ENCODE measurements around the gene CPHXL.

Gene CPHXL

DNA sequence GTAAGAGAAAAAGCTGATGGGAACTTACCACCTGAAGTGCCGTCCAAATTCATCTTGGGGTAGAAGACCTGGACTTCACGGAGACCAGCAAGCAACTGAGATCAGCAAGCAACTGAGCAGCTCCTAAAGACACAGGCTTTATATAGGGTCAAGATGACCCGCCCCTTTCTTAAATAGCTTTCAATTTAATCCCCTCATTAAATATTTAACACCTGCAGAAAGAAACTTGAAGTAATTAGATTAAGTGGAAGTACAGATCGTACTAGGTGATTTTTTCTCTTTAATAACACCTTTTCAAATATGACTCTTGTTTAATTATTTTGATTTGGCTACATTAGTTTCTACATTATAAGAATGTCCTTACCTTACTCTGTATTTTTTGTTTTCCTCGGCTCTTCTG, at the start of gene CPHXL:
CPHXL (minus strand) TSS at position 101 of the 400 bp plus-strand sequence; CDS start at position 53, 48 bp downstream.
- DNase-seq = no peak

DNA sequence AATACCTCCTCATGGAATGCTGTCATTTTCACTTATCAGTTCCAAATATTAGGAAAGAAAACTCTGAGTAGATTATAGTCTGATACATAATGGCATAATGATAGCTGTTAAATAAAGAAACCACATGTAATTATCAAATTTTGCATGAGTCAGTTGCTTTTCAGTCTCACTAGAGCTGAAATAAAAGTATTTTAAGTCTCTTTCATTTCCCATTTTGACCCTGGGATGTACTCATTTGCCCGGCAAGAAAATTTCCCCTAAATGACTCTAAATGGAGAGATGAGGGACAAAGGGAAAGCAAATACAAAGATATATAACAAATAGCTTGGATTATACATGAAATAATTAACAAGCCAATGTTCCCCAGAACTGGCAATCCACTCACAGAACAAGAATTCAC, 47.9 kb upstream of the CPHXL start:
- no peak for DNase-seq

DNA sequence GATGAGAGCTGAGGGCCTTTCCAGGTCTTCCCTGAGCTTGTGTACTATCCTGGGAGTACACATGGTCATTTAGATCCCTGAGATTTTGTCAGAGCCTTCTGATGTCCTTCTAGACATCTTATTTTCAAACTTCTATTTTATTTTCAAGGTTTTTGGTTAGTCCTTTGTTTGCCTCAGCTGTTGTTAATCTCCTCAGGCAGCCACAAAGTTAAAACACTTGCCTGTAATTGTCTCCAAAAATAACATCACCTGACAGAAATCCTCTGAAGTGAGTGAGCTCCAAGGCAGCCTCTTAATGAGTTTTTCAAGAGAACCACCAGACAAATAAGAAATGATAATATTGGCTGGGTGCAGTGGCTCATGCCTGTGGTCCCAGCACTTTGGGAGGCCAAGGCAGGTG, 43.8 kb upstream of the CPHXL start:
- no peak for DNase-seq

DNA sequence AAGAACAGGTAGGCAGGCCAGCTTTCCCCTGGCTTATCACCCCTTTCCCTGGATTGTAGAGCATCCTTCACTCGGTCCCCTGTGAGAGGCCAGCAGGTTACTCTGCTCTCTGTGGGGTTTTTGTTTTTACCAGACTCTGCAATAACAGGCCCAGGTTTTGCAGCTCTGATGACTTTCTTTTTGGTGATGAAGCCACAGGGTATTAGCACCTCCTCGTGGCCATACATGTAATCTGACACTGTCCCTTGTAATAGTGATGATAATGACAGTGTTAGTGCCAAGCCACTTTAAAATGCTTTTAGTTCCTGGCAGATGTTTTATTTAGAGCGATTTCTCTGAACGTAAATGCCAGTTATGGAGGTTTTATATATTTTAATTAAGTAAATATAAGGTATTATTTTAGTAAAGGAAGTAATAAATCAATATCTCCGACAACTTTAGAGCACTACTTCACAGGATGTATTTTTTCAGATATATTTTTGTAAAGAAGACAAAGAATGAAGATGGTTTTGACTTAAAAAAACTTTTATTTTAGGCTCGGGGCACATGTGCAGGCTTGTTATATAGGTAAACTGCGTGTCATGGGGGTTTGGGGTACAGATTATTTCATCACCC, 38.0 kb upstream of the CPHXL start:
- DNase-seq = peak; percentile 54

DNA sequence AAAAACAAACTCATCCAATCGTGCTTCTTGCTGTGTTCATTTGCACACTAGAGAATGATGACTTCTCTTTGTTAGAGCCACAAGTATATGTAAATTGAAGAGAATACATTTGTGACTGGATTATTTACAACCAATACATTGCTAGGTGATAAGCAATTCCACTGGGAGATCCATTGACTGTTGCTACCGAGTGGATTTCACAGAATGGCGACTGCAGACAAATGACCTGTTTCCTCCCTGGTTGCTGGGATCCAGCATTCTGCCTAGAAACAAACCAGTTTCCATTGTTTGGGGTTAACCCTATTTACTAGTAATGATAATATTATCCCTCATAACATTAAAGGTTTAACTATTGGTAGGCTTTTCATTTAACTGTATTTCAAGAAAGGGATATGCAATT, 36.9 kb upstream of the CPHXL start:
- DNase-seq = no peak

DNA sequence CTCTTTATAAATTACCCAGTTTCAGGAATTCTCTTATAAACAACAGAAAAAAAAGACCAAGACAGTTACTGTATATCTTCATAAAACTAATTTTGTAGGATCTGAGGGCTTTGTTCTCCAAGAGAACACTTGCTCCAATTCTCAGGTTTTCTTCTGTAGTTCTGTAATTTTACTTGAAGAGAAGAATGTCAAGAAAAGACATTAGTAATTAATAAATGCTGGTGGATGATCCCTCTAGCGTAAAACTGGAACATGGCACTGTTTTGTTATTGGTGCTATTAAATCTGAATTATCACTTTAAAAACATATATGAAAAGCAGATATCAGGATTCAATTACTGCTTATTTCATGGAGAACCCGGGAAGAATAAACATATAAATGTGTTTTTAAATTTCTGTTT, 36.5 kb upstream of the CPHXL start:
- no peak for DNase-seq

DNA sequence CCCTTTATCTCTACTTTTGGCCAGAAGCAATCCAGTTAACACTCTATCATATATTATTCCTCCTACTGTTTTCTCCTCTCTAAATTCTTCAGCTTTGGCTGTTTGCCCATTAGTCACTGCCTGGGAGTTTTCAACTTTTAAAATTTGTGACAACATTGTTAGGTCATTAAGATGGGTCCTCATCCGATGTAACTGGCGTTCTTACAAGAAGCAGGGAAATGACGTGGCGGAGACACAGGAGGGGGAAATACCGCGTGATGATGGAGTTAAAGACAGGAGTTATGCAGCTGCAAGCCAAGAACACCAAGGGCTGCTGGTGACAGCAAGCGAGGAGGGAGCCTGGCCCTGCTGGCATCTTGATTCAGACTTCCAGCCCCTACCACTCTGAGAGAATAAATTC, 34.8 kb upstream of the CPHXL start:
- DNase-seq = no peak

DNA sequence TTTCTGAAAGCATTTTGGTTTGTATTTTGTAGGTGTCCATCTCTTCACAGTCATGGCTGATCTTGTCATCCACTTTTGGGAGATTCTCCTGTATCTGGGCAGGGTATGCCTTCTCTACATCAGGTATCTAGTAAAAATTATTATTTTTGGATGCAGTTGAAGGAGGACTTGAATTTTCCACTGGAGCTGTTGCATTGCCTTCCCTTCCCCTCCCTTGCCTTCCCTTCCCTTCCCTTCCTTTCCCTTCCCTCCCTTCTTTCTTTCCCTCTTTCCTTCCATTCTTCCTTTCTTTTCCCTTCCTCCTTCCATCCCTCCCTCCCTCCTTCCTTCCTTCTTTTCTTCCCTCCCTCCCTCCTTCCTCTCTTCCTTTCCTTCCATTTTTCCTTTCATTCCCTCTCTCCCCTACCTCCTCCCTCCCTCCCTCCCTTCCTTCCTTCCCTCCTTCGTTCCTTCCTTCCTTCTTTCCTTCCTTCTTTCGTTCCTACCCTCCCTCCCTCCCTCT, 33.8 kb upstream of the CPHXL start:
- no peak for DNase-seq

DNA sequence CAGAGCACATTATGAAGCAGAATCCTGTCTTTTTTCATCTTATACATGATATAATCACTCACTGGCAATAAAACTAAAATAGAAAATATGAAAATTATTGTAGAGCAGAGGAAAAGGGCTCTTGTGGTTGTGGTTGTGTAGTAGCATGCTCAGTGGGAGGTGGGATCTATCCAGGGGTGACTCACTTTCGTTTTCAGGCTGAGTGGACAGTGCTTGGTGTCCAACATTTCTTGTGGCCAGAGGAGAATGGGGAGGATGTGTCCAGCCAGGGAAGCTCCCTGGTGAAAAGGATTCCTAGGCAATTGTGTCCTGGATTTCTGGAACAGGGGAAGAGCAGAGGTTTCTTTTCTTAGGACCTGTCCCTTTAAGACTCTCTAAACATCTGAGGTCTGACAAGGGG, 31.9 kb upstream of the CPHXL start:
- no peak for DNase-seq

DNA sequence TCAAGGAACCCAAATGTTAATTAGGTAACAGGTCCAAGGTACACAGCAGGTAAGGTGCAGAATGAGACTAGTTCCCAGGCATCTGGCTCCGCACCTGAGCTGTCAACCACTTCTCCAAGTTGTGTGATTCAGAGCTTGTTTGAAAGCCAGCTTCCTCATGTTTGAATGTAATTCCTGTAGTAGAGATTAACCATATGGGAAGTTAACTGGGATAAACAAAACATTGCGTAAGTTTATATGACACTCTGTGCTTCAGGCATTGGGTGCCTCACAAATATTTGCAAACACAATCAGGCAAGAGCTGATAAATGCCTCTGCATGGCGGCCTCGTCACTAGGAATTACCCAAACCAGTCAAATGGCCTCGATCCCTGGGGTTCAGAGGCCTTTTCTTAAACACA, 27.9 kb upstream of the CPHXL start:
- DNase-seq = no peak

DNA sequence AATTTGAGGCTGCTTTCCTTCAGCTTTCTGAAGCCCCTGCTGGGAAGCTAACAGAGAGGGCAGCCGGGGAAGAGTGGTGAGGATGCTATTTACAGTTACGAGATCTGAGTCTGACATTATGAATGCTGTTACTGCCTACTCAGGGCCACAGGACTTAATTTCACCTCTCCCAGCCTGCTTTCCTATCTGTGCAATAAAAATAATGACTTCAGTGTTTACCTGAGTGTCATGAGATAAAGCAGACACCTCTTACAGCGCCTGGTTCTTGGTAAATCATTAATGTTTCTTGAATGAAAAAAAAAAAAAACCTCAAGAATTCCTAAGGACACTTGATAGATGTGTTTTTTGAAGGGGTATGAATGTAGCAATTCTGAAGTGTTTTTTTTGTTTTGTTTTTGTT, 24.2 kb upstream of the CPHXL start:
- no peak for DNase-seq

DNA sequence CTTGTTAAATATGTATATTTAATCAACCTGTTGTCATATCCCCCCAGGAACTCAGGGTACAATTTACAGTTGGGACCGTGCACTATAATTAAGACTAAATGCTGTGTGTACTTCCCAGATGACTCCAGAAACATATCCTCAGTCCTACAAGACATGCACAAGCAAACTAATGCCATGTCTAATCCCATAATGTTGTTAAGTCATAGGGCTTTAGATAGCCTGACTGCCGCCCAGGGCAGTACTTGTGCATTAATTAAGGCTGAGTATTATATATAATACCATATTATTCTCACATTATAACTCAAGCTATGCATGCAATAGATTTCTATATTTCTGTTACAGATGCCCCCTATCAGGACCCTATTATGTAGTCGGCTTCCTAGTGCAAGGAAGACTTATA, 20.1 kb upstream of the CPHXL start:
- DNase-seq = no peak

DNA sequence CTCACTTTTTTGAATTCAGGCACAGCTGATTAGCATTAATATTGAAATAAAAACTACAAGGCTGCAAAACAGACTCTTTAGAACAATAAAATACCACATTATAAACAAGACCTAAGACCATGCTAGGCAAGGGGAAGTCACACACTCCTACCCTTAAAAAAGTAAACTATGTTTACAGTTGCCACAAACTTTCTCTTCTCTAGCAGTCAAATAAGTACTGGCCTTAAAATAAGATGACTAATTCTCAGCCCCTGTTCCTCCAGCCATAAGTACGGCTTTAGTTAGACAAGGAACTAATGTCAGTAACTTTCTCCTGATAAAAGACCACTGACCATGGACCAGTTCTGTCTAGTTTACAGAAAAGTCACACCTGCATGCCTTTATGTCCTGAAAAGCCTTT, 19.5 kb upstream of the CPHXL start:
- no peak for DNase-seq

DNA sequence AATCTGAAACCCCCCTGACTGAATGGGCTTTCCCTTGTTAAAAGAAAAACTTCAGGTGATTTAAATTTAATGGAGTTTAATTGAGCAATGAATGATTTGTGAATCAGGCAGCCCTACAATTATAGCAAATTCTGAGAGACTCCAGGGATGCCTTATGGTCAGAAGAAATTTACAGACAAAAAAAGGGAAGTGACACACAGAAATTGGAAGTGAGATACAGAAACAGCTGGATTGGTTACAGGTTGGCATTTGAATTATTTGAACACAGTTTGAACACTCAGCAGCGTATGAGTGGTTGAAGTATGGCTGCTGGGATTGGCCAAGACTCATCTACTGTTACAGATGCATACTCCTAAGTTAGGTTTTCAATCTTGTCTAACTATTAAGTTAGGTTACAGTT, 19.0 kb upstream of the CPHXL start:
- no peak for DNase-seq

DNA sequence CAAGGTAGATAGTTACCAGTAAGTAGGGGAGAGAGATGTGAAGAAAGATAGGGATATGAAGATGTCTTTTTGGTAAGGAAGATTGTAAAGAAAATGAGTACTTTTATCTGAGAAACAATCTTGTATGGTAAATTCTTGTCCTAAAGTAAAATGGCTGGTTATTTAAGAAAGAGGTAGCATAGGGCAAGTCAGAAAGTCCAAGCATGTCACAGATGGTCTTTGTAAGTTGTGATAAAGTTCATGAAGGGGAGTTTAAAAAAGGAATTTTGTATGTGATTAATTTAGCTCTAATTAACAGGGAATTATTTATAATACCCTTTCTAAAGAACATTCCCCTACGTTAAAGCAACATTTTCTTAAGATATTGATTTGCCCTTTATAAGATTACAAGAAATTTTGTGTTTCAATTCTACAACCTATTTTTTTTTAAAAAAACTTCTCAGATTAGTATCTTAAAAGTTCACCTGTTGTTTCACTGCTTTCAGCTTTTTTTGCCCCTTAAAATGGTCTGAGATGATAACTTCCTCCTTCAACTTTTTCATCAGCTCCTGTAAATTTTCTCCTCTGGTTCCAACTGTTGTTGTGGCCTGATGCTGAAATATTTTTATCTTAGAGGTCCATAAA, 16.2 kb upstream of the CPHXL start:
- no peak for DNase-seq

DNA sequence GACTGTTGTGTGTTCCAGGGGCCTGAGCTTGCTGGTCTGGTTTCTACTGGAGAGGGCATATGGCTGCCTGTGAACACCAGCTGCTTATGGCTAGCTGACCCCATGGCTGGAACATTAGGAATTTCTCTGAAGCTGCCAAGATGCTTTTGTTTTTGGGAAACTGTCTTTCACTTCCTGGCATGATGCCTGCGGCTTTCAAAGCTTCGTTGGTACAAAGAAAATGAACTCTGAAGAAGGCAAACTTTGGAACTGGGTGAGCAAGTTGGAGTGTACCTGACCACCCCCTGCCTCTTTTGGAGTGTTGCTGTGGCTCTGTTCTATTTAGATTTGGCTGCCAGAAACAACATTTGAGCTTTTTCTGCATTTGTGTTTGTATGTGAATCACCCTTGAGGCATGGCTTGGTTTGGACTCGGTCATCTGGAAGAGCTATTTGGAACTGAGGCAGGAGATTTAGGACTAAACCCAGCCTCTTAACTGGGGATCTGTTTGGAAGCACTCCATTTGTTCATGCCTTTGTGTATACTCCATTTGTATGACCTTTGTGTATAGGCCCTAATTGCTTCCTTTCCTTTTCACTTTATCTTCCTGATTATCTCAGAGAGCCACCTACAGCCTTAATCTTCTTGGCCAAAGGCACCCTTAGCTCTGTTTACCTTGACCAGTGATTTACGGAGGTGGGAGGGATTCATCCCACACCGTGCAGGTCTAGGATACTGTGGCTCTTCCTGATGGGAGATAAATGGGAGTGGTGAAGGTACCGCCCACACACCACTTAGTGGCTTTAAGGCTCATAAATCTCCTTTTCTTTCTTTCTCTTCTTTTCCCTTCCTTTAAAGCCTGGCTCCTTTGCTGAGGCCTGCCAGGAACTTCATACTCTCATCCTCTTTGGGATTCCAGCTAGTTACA, 7.3 kb upstream of the CPHXL start:
- DNase-seq = no peak

DNA sequence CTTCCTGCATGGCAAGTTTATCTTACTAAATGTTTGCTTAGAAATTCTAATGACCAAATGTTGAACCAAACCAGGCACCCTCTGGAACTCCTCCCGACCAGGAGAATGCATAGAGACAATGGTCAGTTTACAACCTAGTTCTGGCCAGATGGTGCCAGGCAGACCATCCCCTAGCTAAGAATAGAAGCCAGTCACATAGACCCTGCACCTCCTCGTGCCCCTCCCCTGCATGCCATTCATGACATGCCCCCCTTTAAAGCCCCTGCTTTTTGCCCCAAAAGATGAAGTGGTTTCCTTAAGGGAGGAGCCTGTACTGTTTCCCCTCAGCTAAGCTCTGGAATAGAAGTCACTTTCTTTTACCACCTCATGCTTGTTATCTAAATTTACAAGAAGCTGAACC, 6.6 kb upstream of the CPHXL start:
- DNase-seq = no peak

DNA sequence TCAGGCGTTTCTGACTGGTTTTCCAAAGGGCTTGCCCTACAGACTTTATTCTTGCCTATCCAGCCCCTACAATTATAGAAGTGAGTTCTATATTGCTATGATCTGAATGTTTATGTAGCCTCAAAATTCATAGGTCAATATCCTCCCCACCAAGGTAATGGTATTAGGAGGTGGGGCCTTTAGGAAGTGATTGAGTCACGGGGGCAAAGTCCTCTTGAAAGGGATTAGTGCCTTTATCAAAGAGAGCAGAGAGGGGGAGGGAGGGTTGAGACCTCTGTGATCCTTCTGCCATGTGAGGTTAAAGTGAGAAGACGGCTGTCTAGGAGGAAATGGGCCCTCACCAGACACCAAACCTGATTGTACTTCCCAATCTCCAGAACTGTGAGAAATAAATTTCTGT, 931 bp upstream of the CPHXL start:
- no peak for DNase-seq

DNA sequence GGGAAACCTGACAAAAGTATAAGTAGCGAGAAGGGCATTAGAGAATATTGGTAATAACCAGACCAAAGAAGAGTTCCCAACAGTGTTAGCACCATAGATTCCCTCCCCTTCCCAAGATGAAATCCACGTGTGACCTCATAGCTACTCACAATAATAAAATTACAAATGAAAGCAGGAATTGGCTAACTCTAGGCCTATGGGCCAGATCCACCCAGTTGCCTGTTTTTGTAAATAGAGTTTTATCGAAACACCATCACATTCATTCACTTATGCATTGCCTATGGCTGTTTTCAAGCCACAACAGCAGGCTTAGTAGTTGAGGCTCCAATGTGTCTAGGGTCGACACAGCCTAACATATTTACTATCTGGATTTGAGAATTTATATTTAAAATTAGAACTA, 7.8 kb downstream of the CPHXL start:
- DNase-seq = no peak

DNA sequence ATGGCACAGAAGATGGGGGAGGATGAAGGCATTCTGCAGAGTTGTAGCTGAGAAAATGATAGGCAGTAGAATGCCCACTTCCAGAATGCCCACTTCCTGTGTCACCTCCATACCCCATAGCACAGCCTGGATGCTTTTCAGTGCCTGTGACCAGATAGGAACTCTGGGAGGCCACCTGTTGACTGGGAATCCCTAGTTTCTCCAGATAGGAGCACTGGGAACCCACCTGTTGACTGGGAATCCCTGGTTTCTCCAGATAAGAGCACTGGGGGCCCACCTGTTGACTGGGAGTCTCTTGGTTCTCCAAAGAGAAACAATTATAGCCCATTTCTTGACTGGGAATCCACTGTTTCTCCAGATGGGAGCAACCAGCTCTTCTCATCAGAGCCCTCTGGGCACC, 11.6 kb downstream of the CPHXL start:
- DNase-seq = no peak

DNA sequence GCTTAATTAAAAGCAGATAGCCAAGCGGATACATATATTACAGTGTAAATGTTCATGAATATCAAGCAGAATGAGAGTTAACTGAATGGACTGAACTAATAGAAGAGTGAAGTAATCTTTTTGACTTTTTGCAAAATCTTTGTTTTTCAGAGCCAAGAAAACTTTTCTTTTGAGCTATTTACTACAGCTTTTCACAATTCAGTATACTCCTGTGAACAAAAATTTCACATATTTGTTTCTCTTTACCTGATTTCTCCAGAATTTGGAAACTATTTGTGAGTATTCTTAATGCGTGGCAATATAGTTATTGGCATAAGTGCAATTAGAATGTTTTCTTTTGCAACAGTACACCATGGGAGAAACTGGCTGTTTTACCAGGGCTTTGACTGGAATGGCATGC, 15.9 kb downstream of the CPHXL start:
- DNase-seq = no peak

DNA sequence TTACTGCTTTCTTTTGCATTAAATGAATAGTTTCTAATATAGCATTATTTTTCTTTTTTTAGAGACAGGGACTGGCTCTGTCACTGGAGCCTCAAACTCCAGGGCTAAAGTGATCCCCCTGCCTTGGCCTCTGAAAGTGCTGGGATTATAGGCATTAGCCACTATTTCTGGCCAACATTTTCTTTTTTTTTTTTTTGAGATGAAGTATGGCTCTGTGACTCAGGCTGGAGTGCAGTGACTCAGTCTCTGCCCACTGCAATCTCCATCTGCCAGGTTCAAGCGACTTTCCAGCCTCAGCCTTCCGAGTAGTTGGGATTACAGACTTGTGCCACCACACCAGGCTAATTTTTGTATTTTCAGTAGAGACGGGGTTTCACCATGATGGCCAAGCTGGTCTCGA, 23.0 kb downstream of the CPHXL start:
- DNase-seq = no peak

DNA sequence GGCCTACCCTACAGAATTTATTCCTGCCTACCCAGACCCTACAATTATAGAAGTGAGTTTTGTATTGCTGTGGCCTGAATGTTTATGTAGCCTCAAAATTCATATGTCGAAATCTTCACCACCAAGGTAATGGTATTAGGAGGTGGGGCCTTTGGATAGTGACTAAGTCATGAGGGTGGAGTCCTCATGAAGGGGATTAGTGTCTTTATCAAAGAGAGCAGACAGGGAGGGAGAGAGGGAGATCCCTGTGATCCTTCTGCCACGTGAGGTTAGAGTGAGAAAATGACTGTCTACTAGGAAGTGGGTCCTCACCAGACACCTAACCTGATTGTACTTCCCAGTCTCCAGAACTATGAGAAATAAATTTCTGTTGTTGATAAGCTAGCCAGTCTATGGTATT, 24.0 kb downstream of the CPHXL start:
- no peak for DNase-seq

DNA sequence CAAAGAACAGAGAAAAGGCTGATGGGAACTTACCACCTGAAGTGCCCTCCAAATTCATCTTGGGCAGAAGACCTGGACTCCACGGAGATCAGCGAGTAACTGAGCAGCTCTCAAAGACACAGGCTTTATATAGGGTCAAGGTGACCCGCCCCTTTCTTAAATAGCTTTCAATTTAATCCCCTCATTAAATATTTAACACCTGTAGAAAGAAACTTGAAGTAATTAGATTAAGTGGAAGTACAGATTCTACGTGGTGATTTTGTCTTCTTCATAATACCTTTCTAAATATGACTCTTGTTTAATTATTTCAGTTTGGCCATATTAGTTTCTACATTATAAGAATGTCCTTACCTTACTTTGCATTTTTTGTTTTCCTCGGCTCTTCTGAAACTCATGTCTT, 24.9 kb downstream of the CPHXL start, which contains the start of gene DUXB:
DUXB (minus strand) TSS at position 101 of the 400 bp plus-strand sequence; CDS start at position 58, 43 bp downstream.
- DNase-seq = no peak

Measured in activated naive CD4-positive, alpha-beta T cell treated with Interleukin-2 at 50 U/mL for 16 hours (primary cell).